HepG2 (cell line): ENCODE measurements around the gene GANC. TPM values are rescaled to one million over a fixed set of nuclear protein-coding genes. Genes with fewer than 3 reads are reported as not detected.

Source experiments
- ATAC-seq: fragments of 200-7000 bp; cut with Tn5 transposase; 3 replicates; pipeline ENCODE4 v1.9.1; 2020; ENCODE audit warnings: mild to moderate bottlenecking, moderate library complexity
- BruUV-seq: library from RNA; stranded (reverse); fragments of 400-500 nt; replicated peaks from 2 replicates; lab custom pipeline; 2021; lab: Mats Ljungman, UMichigan
- CTCF ChIA-PET: fragments of 300-600 bp; formaldehyde crosslinking; extraction: SDS; loops from one replicate; lab custom pipeline; 2021; ENCODE audit warnings: low total read pairs, inconsistent platforms, low intra/inter-chr PET ratio; lab: Yijun Ruan, JAX
- POLR2A ChIA-PET: fragments of 350-600 bp; sonication (Branson Sonifier 250); formaldehyde crosslinking; loops from one replicate; lab custom pipeline; 2020; ENCODE audit warnings: antibody characterized with exemption, inconsistent platforms; lab: Yijun Ruan, JAX
- DNase-seq: peaks from one replicate; pipeline ENCODE4 v3.0.0-alpha.2; 2015; ENCODE audit warnings: low spot score
- FAIRE-seq: peaks from 3 replicates; lab custom pipeline; 2011; peaks lifted over from hg19 to GRCh38; lab: Jason Lieb, UNC
- H2AFZ ChIP-seq: one replicate; pipeline ENCODE4 v1.6.1; 2011; ENCODE audit warnings: low read length, inconsistent platforms
- H3K27ac ChIP-seq: fragments of 300-600 bp; 3 replicates; pipeline ENCODE4 v1.8.0; 2011; ENCODE audit warnings: mixed run types, mild to moderate bottlenecking, mixed read lengths, low read length, inconsistent platforms; ENCODE audit not compliant: insufficient read depth; ENCODE audit errors: extremely low read length
- H3K27me3 ChIP-seq, 2 experiments: fragments of 200-600 bp in 1 of 2; 2 replicates in 1 of 2; 3 replicates in 1 of 2; pipeline versions ENCODE4 v1.6.0 to v1.8.0; 2011; ENCODE audit warnings: low read length in 2 of 2, mild to moderate bottlenecking in 2 of 2, moderate library complexity in 2 of 2, inconsistent platforms in 1 of 2; ENCODE audit not compliant: insufficient read depth in 2 of 2, control insufficient read depth in 1 of 2
- H3K36me3 ChIP-seq, 2 experiments: fragments of 200-600 bp in 1 of 2; replicated peaks in 1 of 2; 2 replicates in 1 of 2; 3 replicates in 1 of 2; pipeline versions ENCODE4 v1.5.1 to v1.8.0; 2011; ENCODE audit warnings: low read length in 2 of 2, inconsistent platforms in 1 of 2; ENCODE audit not compliant: insufficient read depth in 2 of 2, control insufficient read depth in 1 of 2
- H3K4me1 ChIP-seq: 2 replicates; pipeline ENCODE4 v1.5.1; 2012; ENCODE audit warnings: low read length, inconsistent platforms; ENCODE audit not compliant: insufficient read depth
- H3K4me2 ChIP-seq: 2 replicates; pipeline ENCODE4 v1.6.0; 2011; ENCODE audit warnings: low read depth, low read length, inconsistent platforms
- H3K4me3 ChIP-seq, 3 experiments: fragments of 200-600 bp in 1 of 3; sonication (generic), shearing (Covaris generic) in 1 of 3; replicated peaks in 1 of 3; 2 replicates each; pipeline ENCODE4 v1.5.1; 2011 to 2016; ENCODE audit warnings: low read length in 3 of 3, inconsistent platforms in 2 of 3, low read depth in 2 of 3, mild to moderate bottlenecking in 2 of 3, control low read depth in 1 of 3, mixed read lengths in 1 of 3; ENCODE audit not compliant: insufficient read depth in 1 of 3
- H3K79me2 ChIP-seq: one replicate; pipeline ENCODE4 v1.6.1; 2011; ENCODE audit warnings: low read length, inconsistent platforms; ENCODE audit not compliant: insufficient read depth
- H3K9ac ChIP-seq: 2 replicates; pipeline ENCODE4 v1.6.0; 2011; ENCODE audit warnings: mild to moderate bottlenecking, low read depth, low read length, inconsistent platforms; ENCODE audit not compliant: insufficient read depth
- H3K9me3 ChIP-seq: 2 replicates; pipeline ENCODE4 v1.5.1; 2012; ENCODE audit warnings: mild to moderate bottlenecking, low read length
- H4K20me1 ChIP-seq: 2 replicates; pipeline ENCODE4 v1.6.0; 2011; ENCODE audit warnings: inconsistent platforms, mild to moderate bottlenecking, low read length, moderate library complexity; ENCODE audit not compliant: insufficient read depth
- CREB1 ChIP-seq, 2 experiments: fragments of 450-650 bp in 1 of 2; IDR thresholded peaks; 2 replicates each; pipeline ENCODE4 v1.6.1; 2016 to 2017; ENCODE audit warnings: control low read depth in 1 of 2, mild to moderate bottlenecking in 1 of 2, missing compliant biosample characterization in 1 of 2, missing genetic modification characterization in 1 of 2
- ELF4 ChIP-seq: sonication (generic); formaldehyde crosslinking; IDR thresholded peaks from 2 replicates; pipeline ENCODE4 v1.5.0; 2020; ENCODE audit warnings: missing genetic modification reagents, mild to moderate bottlenecking, moderate library complexity, borderline replicate concordance
- HNF4A ChIP-seq: sonication (generic); formaldehyde crosslinking; IDR thresholded peaks from 2 replicates; pipeline ENCODE4 v1.4.0; 2020; ENCODE audit warnings: missing genetic modification reagents
- ZNF263 ChIP-seq: sonication (generic); formaldehyde crosslinking; IDR thresholded peaks from 2 replicates; pipeline ENCODE4 v1.4.0; 2020; ENCODE audit warnings: missing genetic modification reagents
- WGBS: methylation state at CpG from one replicate; pipeline ENCODE4 v1.1.6; 2017; ENCODE audit warnings: low lambda C conversion rate; 5-methylcytosine and 5-hydroxymethylcytosine counted together
- in situ Hi-C: cut with HindIII; loops from 2 replicates; pipeline ENCODE4 v1.10.0; 2017; ENCODE audit warnings: low pct_unique_long_range_greater_than_20kb; ENCODE audit not compliant: extremely low pct_ligation_motif_present
- intact Hi-C: fragments of 100-400 bp; cut with micrococcal nuclease; formaldehyde crosslinking; loops from one replicate; pipeline ENCODE4 v1.10.0; 2022; ENCODE audit not compliant: unreplicated experiment
- polyA plus RNA-seq, 8 experiments: library from polyadenylated mRNA; depleted of rRNA in 3 of 8; stranded (reverse) in 7 of 8; unstranded in 1 of 8; fragments of >200 nt; fragmentation: Illumina TruSeq in 4 of 8; extraction: Trizol in 4 of 8; gene quantifications; 2 replicates each; pipeline versions ENCODE4 v1.2.1 to v1.2.3, GENCODE V29; 2011 to 2016; ENCODE audit warnings: low read depth in 4 of 8, missing spikeins in 1 of 8, mixed read lengths in 1 of 8; ENCODE audit not compliant: insufficient read depth in 1 of 8
- total RNA-seq, 5 experiments: library from RNA; depleted of rRNA; stranded (reverse); fragments of >200 nt; fragmentation: Illumina TruSeq; extraction: Trizol; gene quantifications; 2 replicates each; pipeline ENCODE4 v1.2.3, GENCODE V29; 2016; ENCODE audit warnings: low read depth in 1 of 5
- TF ChIP-seq, protein P1 (sequence below): sonication (generic); IDR thresholded peaks from 2 replicates; pipeline ENCODE4 v1.6.1; 2016; ENCODE audit warnings: low read depth, borderline replicate concordance

The GANC gene
- total and polyA plus RNA-seq, 2 of the 13 experiments (the other 11 are each of a cell fraction or from before 2014, with no cell fraction given): 17.0 to 21.0 TPM

DNA sequence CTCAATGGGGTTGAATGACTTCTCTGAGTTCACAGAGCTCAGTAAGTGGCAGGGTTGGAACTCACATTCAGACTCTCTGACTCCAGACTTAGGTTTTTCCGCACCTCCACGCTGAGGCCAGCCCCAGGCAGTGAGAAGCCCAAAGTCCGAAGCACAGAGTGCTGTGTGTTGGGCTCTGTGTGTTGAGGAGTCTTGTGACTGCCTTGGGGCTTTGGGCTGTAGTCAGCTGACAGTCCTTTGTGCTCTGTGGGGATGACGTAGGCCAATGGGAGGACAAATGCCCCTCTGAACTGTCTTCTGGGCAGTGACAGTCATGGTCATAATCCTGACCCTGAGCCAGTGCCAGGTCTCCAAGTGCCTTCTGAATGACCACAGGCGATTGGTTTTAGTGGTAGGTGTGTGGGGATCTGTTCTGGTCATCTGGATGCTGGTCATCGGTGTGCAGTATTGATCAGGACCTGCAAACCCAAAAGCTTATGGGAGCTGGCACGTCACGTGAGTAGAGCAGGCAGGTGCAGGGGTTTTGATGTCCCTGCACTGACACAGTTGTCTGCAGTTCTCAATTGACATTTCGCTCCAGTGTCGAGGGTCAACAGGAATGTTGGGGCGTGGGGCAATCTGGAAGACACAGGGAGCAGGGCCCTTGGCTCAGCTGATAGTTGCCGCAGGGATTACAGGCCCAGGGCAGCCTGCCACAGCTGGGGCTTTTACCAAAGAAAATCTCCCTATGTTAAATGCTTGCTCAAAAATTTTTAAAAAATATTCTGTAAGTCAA is 131.6 kb downstream of the GANC start:
- Histone ChIP-seq H3K9ac (0 out of 2 replicates have a peak overlapping the region, but pooled peaks have one; percentile 15), H3K27ac (no peak overlapping the region), H3K4me1 (peaks cover 38% of the 10 kb centered on the region), H3K27me3 (no peaks in the 10 kb centered on the region), H2AFZ (no peak overlapping the region), H3K4me2 (no peak overlapping the region), H3K79me2 (no peaks in the 10 kb centered on the region), H3K36me3 (no peaks in the 10 kb centered on the region), H4K20me1 (no peaks in the 10 kb centered on the region), H3K4me3 (no peak overlapping the region), H3K9me3 (no peaks in the 10 kb centered on the region)
- intact Hi-C loops (no loop called here), in situ Hi-C loops (no loop called here)
- peak; percentile 26 for ATAC-seq
- no TSS peak for BruUV-seq
- ChIA-PET CTCF (no interaction called here), POLR2A (interaction anchor here (1.4 to 1.9 kb wide), 2 partner anchors 12 to 131 kb away, joined by 5 to 7 read pairs; partner anchors contain the start of gene TMEM87A)
- WGBS: 82% methylated on average over 8 of the region's 12 CpGs
- 0 out of 2 replicates have a peak, but pooled peaks have one; percentile 30 for TF ChIP-seq ZNF263 (CRISPR knock-in tag)
- TF ChIP-seq ELF4 (CRISPR knock-in tag): no peak
- TF ChIP-seq, protein P1, sequence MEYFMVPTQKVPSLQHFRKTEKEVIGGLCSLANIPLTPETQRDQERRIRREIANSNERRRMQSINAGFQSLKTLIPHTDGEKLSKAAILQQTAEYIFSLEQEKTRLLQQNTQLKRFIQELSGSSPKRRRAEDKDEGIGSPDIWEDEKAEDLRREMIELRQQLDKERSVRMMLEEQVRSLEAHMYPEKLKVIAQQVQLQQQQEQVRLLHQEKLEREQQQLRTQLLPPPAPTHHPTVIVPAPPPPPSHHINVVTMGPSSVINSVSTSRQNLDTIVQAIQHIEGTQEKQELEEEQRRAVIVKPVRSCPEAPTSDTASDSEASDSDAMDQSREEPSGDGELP: 0 out of 2 replicates have a peak, but pooled peaks have one; percentile 7
- TF ChIP-seq HNF4A (CRISPR knock-in tag): 0 out of 2 replicates have a peak, but pooled peaks have one; percentile 36
- TF ChIP-seq CREB1 (IDR thresholded peaks at IDR 0.05): peak; percentile 50
- TF ChIP-seq CREB1 (CRISPR knock-in tag; IDR thresholded peaks at IDR 0.05): no peak
- no peak for FAIRE-seq
- peak; percentile 25 for DNase-seq
